ENCODE measurements around the gene FADS3.

GRCh38 chr11:61844909-61845565, 46.3 kb downstream of the FADS3 start:
- no peak for TF ChIP-seq KLF16 (IDR thresholded peaks at IDR 0.05)
- no peak for TF ChIP-seq USF1 (CRISPR knock-in tag; IDR thresholded peaks at IDR 0.05)

Measured in K562 (cell line).